Thyroid gland (tissue), 4 donors: Measurements from ENCODE around the gene LYRM2. TPM values are rescaled to one million over a fixed set of nuclear protein-coding genes. Genes with fewer than 3 reads are reported as not detected.
A peak's percentile ranks its signal among the peaks of the same experiment; 100 is the strongest.
"Not testable (repeated sequence)": the region's sequence is repeated elsewhere in the genome, so short reads cannot be mapped to it uniquely, and the experiment has no call there.

ENCODE experiments used
- DNase-seq, 2 donors: peaks; one replicate each; pipeline ENCODE4 v3.0.0-alpha.2; 2019
- H3K27ac ChIP-seq, 3 donors: fragments of 200-600 bp; sonication (generic); 1 replicate in 2 of 3; 2 replicates in 1 of 3; pipeline ENCODE4 v1.5.1; 2016 to 2019; ENCODE audit warnings: mild to moderate bottlenecking in 1 of 3, moderate library complexity in 1 of 3
- H3K27me3 ChIP-seq: fragments of 200-600 bp; sonication (generic); one replicate; pipeline ENCODE4 v1.5.1; 2019
- H3K36me3 ChIP-seq, 2 donors: fragments of 200-600 bp; sonication (generic); one replicate each; pipeline ENCODE4 v1.5.1; 2016 to 2019
- H3K4me1 ChIP-seq, 2 donors: fragments of 200-600 bp; sonication (generic); one replicate each; pipeline ENCODE4 v1.5.1; 2017 to 2019
- H3K4me3 ChIP-seq, 3 donors: fragments of 200-600 bp; sonication (generic); replicated peaks in 1 of 3; 1 replicate in 2 of 3; 2 replicates in 1 of 3; pipeline ENCODE4 v1.5.1; 2016; ENCODE audit warnings: mild to moderate bottlenecking in 1 of 3
- H3K9me3 ChIP-seq: fragments of 200-600 bp; sonication (generic); one replicate; pipeline ENCODE4 v1.5.1; 2017
- POLR2A ChIP-seq, 2 donors: fragments of 450-650 bp; IDR thresholded peaks; one replicate each; pipeline ENCODE4 v1.6.1; 2017; ENCODE audit warnings: antibody characterized with exemption in 2 of 2, mild to moderate bottlenecking in 2 of 2, moderate library complexity in 1 of 2
- WGBS, 2 donors: methylation state at CpG; one replicate each; pipeline ENCODE4 v1.1.5; 2017; 5-methylcytosine and 5-hydroxymethylcytosine counted together
- intact Hi-C: fragments of 100-400 bp; cut with DNase I; formaldehyde crosslinking; loops from one replicate; pipeline ENCODE4 v1.15.1; 2023
- total RNA-seq, 4 donors: library from RNA; depleted of rRNA; stranded (reverse); fragments of >200 nt; gene quantifications; one replicate each; pipeline ENCODE4 v1.2.3, GENCODE V29; 2016
- TF ChIP-seq, protein P1 (sequence below), 6 experiments: fragments of 200-600 bp in 3 of 6; fragments of 450-650 bp in 3 of 6; sonication (generic) in 3 of 6; IDR thresholded peaks; one replicate each; pipeline ENCODE4 v1.5.1; 2016 to 2019; ENCODE audit warnings: antibody characterized with exemption in 6 of 6, mild to moderate bottlenecking in 2 of 6, inconsistent platforms in 1 of 6, moderate library complexity in 1 of 6

LYRM2 gene
- total RNA-seq, 4 donors from 2014 or later, result 28.7 to 38.5 (median 31.2) TPM

DNA sequence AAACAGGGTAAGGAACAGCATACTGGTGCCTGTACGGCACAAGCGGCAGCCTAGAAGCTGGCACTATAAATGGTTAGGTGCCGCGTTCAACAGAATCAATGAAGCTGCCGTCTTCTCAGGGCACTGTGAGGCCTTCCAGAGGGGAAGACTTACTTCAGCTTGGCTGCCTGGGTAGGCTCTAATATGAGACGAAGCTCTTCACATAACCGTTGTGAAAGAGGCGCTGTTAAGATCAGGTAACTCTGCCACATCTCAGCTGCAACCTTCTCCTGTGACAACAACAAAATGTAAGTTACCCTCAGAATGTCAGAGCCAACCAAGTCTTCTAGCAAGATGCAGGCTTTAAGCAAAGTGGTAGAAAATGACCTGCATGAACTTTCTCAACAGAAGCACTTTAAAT, 12.0 kb upstream of the LYRM2 start:
- TF ChIP-seq, protein P1, sequence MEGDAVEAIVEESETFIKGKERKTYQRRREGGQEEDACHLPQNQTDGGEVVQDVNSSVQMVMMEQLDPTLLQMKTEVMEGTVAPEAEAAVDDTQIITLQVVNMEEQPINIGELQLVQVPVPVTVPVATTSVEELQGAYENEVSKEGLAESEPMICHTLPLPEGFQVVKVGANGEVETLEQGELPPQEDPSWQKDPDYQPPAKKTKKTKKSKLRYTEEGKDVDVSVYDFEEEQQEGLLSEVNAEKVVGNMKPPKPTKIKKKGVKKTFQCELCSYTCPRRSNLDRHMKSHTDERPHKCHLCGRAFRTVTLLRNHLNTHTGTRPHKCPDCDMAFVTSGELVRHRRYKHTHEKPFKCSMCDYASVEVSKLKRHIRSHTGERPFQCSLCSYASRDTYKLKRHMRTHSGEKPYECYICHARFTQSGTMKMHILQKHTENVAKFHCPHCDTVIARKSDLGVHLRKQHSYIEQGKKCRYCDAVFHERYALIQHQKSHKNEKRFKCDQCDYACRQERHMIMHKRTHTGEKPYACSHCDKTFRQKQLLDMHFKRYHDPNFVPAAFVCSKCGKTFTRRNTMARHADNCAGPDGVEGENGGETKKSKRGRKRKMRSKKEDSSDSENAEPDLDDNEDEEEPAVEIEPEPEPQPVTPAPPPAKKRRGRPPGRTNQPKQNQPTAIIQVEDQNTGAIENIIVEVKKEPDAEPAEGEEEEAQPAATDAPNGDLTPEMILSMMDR (IDR thresholded peaks at IDR 0.05), result no peak
- TF ChIP-seq POLR2A (IDR thresholded peaks at IDR 0.05), result no peak
- DNase-seq, result no peak
- H3K27me3 ChIP-seq, result no peaks in the 10 kb centered on the region
- H3K27ac ChIP-seq, result no peak overlapping the region
- H3K4me3 ChIP-seq, result no peak overlapping the region
- intact Hi-C loops, result no loop called here
- no peaks in the 10 kb centered on the region for H3K9me3 ChIP-seq
- 93 to 94% methylated on average over 8 of the region's 8 CpGs for WGBS, 2 donors
- no peaks in the 10 kb centered on the region for H3K4me1 ChIP-seq
- H3K36me3 ChIP-seq, result peaks cover 55 to 56% of the 10 kb centered on the region in 2 donors

DNA sequence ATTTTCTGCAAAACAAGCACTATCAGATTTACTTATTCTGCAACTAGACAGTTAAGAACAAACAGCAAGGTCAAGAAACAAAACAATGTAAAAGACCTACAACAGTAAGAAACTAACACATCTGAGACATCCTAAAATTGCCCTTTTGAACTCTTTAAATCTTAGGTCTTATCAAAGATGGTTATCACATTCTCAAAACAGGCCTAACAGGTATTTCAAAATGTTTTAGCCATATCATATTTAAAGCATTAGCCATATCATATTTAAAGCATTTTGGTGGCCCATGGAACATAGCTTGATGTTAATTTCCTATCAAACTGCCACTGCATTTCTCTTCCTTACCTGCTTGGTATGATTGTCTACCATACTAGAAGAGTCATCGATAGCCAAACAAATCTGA, 11.1 kb upstream of the LYRM2 start:
- no peak overlapping the region for H3K4me3 ChIP-seq
- H3K27me3 ChIP-seq, result no peaks in the 10 kb centered on the region
- TF ChIP-seq, protein P1 (IDR thresholded peaks at IDR 0.05), result no peak
- TF ChIP-seq POLR2A (IDR thresholded peaks at IDR 0.05), result no peak
- no peak for DNase-seq
- intact Hi-C loops, result no loop called here
- H3K36me3 ChIP-seq, result peaks cover 48 to 49% of the 10 kb centered on the region in 2 donors
- no peak overlapping the region for H3K27ac ChIP-seq
- no peaks in the 10 kb centered on the region for H3K9me3 ChIP-seq
- peaks cover 0 to 5% of the 10 kb centered on the region in 2 donors for H3K4me1 ChIP-seq
- 94 to 97% methylated on average over 1 of the region's 1 CpG for WGBS, 2 donors

DNA sequence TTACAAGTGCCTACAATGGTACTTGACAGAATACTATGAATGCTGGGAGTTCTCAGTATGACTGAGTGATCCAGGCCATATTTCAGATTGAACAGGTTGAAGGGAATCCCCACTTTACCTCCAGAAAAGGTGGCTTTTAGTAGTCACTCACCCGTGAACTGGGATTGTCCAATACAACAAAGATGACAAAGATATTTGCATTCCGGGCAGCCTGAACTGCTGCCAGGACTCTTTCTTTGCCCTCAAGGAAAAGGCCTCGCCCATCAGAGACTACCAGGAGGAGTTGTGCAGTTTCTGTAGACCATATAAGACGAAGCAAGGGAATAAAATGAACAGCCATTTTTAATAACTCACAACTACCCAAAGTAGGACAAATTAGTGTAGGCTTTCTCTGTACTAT, 6.3 kb upstream of the LYRM2 start:
- WGBS, 2 donors, result 65 to 66% methylated on average over 4 of the region's 4 CpGs
- Histone ChIP-seq H3K27ac (no peak overlapping the region), H3K9me3 (no peaks in the 10 kb centered on the region), H3K36me3 (peaks cover 17 to 24% of the 10 kb centered on the region in 2 donors), H3K27me3 (no peaks in the 10 kb centered on the region), H3K4me3 (no peak overlapping the region), H3K4me1 (peaks cover 0 to 5% of the 10 kb centered on the region in 2 donors)
- DNase-seq, result peak in 1 of 2 donors; percentile 29
- TF ChIP-seq POLR2A (IDR thresholded peaks at IDR 0.05), result no peak
- TF ChIP-seq, protein P1 (IDR thresholded peaks at IDR 0.05), result no peak
- intact Hi-C loops, result no loop called here

DNA sequence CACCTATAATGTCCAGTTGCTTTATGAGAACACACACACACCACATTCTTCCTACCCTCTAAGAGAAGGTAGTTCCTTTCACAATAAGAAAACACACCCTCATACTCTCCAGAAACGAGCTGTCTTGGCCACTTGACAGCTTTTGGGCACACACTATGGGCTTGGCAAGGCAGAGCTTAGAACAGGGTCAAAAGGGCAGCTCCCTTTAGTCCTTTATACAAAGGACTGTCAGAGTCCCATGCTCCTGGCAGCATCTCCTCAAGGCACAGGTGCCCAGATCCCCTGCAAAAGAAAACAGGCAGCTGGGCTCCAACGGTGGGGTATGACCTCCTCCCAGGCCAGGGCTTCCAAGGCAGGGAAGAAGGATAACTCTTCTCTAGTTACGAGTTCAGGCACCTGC, 4.9 kb upstream of the LYRM2 start:
- no peak for DNase-seq
- Histone ChIP-seq H3K27me3 (no peaks in the 10 kb centered on the region), H3K27ac (no peak overlapping the region), H3K4me1 (peaks cover 6 to 10% of the 10 kb centered on the region in 2 donors), H3K4me3 (no peak overlapping the region), H3K9me3 (no peaks in the 10 kb centered on the region), H3K36me3 (peaks cover 14 to 21% of the 10 kb centered on the region in 2 donors)
- TF ChIP-seq, protein P1 (IDR thresholded peaks at IDR 0.05), result no peak
- intact Hi-C loops, result no loop called here
- 61% methylated on average over 3 of the region's 3 CpGs for WGBS, 2 donors

DNA sequence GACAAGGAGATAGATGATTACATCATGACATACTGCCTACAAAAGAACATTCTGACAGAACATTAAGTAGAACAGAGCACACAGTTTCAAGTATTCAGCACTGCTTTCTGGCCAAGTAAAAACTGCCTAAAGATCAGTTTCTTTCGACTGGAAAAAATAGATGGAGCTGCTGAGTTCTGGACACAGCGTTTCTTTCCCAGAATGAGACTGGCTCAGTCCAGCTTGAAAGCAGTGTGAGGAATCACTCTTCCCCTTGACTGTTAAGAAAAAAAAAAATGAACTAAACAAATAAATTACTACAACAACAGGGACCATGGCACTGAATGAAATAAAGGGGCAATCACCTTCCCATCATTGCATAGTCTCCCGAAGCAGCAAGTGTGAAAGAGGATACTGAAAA, 4.4 kb upstream of the LYRM2 start:
- Histone ChIP-seq H3K9me3 (no peaks in the 10 kb centered on the region), H3K27me3 (no peaks in the 10 kb centered on the region), H3K27ac (no peak overlapping the region), H3K36me3 (peaks cover 14 to 19% of the 10 kb centered on the region in 2 donors), H3K4me3 (no peak overlapping the region), H3K4me1 (peaks cover 7 to 11% of the 10 kb centered on the region in 2 donors)
- TF ChIP-seq POLR2A (IDR thresholded peaks at IDR 0.05), result no peak
- TF ChIP-seq, protein P1 (IDR thresholded peaks at IDR 0.05), result no peak
- intact Hi-C loops, result no loop called here
- no peak for DNase-seq
- 73 to 86% methylated on average over 3 of the region's 3 CpGs for WGBS, 2 donors

DNA sequence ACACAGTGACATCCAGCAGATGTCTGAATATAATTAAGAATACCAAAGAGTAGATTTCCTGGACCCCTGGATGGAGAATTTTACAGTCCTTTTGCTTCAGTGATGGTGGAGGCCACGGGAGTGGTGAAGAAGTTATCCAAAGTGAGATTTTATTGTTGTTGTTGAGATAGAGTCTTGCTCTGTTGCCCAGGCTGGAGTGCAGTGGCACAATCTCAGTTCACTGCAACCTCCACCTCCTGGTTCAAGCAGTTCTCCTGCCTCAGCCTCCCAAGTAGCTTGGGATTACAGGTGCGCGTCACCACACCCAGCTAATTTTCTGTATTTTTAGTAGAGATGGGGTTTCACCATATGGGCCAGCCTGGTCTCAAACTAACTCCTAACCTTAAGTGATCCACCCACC, 3.0 kb upstream of the LYRM2 start:
- H3K9me3 ChIP-seq, H3K27ac ChIP-seq, H3K27me3 ChIP-seq, DNase-seq, H3K4me3 ChIP-seq, intact Hi-C loops: not testable (repeated sequence)
- Histone ChIP-seq H3K4me1 (peaks cover 15 to 17% of the 10 kb centered on the region in 2 donors), H3K36me3 (peaks cover 5 to 10% of the 10 kb centered on the region in 2 donors)
- 97% methylated on average over 3 of the region's 3 CpGs for WGBS, 2 donors
